Hematopoietic multipotent progenitor cell treated with erythropoietin and hydrocortisone succinate and interleukin-3 and kit ligand, for 4 days (in vitro differentiated cells): ENCODE measurements around the gene CANT1.

ENCODE experiments used
- DNase-seq: peaks from one replicate; pipeline ENCODE4 v3.0.0-alpha.2; 2015

Gene CANT1

DNA sequence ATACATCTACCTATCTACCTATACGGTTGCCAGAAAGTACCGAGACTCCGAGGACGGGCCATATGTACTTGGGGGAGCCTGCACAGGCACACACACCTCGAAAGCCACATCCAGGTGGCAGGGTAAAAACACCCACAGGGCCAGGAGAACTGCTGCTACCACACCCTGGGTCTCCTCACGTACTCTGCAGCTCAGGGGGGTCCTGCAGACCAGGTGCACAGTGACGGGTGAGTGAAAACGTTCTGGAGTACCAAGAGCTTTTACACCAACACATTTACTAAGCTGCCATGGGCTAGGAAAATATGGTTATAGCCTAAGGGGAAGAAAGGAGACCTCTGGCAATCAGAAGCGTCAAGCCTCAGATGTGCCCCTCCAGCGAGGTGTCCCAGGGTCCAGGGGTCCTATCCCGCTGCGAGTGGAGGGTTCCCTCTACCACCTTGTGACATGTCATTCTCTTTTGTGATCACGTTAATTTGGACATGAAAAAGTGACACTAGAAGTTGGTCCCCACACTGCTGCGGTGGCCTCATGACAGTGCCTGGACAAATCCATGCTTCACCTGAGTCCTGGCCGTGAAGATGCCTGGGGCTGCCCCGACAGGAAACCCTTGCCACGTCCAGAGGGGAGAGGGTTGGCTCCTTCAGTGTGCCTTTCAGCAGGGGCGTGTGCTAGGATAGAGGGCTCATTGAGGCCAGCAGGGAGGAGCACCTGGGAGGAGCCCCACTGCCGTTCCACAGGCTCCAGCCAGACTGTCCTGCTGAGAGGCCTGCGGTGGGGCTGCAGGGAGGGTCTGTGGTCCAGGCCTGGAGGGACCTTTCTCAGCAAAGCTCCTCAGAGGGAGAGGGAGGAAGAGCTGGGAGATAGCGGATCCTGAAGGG lies 1.8 kb downstream of the CANT1 start:
- no peak for DNase-seq

DNA sequence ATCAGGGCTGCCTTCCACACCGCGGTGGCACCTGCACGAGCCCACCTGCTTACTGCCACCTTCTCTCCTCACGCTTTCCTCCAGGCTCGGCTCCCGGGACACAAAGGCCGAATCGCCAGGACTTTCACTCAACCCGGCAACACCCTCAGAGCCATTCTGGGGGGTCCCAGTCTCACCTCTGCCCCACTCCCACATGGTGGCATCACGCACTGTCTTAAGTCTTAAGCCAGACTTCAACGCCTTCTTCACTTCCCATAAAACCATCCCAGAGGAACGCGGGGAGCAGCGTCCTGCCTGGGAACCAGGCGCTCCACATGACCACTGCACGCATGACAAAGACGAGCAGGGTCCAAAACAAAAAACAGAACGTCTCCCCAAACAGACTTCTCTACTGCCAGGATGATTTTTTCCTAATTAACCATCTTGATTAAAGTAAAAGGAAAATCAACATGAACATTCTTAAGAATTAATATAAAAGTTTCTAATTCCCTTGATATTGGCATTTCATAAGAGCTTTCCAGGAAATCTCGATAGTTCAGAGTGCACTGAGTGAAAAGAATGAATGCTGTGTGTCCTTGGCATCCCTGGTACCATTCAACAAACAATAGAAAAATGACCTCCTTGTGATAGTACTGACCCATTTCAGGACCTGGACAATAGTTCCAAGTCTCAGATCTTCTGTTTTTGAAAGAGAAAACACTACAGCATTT lies 2.6 kb downstream of the CANT1 start:
- DNase-seq: no peak

DNA sequence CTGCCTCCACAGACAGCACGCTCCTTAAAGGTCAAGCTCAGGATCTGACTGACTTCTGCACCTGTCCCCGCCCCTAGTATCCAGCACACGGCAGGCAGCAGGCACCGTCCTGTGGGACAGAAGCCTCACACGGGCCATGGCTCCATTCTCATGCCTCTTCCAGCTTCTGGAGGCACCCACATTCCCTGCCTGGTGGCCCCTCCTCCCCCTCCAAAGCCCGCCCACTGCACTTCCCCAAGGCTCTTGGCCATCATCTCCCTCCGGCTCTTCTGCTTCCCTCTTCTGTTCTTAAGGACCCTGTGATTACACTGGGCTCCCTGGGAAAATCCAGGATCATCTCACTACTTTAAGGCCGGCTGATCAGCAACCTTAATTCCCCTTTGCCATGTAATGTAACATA lies 3.5 kb downstream of the CANT1 start:
- no peak for DNase-seq

DNA sequence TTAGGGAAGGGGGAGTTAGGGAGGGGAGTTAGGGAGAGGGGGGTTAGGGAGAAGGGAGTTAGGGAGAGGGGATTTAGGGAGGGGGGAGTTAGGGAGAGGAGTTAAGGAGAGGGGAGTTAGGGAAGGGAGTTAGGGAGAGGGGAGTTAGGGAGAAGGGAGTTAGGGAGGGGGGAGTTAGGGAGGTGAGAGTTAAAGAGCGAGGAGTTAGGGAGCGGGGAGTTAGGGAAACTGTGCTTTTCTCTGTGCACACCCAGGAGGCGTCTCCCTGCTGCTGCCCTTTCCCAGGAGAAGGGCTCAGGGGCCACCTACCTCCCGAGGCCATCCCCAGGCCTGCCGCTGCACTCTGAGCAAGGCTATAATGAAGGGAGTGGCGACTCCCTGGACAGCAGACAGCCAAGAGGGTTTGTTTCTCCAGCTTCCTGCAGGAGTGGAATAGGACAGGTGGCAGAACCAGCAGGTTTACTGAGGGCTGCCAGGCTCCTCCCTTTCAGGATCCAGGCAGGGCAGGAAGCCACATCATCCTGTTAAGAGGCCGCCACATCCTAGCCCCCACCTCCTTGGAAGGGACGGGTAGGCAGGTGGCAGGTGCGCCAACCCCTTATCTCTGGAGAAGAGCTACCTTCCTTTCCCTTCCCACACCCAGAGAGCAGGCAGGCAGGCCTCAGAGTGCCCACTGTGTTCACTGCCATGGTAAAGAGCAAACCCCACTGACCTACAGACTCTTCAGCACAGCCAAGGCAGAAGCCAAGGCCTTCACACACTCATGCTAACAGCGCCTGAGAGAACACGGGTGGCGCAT lies 4.3 kb downstream of the CANT1 start:
- DNase-seq: no peak

DNA sequence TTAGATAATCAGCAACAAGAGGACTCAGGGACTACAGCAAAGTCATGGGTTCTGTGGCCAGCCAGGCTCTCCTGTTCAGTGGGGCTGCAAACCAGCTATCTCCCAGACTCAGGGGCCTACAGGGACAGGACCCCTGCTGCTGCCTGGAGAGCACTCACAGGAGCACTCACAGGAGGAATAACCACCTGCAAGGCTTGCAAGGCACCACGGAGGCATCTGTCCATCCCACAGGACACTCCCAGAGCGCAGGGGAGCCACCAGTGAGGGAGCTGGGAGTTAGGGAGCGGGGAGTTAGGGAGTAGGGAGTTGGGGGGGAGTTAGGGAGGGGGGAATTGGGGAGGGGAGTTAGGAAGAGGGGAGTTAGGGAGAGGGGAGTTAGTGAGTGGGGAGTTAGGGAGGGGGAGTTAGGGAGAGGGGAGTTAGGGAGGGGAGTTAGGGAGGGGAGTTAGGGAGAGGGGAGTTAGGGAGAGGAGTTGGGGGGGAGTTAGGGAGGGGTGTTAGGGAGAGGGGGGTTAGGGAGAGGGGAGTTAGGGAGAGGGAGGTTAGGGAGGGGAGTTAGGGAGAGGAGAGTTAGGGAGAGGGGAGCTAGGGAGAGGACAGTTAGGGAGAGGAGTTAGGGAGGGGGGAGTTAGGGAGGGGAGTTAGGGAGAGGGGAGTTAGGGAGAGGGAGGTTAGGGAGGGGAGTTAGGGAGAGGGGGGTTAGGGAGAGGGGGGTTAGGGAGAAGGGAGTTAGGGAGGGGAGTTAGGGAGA lies 5.7 kb downstream of the CANT1 start:
- DNase-seq: no peak

DNA sequence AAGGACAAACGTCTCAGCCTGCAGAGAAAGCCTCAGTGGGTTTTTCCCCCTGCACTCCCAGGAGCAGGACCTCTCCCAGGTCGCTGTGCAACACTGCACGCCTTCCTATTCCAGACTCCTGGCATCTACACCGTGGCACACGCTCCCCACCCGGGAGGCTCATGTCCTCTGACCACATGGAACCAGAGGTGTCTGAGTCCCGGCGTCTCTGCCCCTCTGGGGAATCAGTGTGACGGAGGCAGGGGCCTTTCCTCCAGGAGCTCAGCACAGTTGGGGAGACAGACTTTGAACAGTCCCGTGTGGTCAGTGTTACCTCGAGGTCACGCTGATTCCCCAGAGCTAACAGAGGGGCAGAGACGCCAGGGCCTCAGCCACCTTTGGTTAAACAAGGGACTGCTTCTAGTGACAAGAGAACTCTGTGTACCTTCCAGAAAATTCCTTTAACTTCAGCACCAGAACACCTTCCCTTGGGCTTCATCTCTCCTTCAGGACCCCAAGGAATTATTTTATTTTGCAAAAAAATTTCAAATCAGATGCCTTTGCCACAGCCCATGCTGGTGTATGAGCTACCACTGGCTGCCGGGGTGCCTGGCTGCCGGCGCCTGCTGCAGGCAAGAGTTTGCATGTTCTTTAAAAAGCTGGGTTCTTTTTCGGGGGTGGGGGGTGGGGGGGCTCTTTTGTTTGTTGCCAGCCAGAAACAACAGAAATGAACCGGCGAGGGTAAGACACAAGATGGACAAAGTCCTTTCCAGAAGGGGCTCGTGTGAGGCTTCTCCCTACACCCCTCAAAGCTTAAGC lies 6.6 kb downstream of the CANT1 start:
- DNase-seq: no peak

DNA sequence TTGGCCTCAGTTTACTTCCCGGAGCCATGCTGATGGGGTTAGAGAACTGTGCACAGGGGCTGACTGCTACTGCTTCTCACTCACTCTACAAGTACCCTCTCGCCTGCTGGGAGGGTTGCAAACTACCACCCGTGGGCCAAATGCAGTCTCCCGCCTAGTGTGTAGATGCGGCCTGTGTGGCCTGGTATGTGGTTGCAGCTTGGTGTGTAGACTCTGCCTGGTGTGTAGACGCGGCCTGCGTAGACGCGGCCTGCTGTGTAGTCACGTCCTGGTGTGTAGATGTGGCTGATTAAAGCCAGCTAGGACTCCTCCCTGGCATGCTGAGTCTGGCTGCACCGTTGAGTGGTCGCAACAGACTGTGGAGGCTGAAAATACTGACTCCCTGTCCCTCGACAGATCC lies 7.3 kb downstream of the CANT1 start:
- DNase-seq: no peak

DNA sequence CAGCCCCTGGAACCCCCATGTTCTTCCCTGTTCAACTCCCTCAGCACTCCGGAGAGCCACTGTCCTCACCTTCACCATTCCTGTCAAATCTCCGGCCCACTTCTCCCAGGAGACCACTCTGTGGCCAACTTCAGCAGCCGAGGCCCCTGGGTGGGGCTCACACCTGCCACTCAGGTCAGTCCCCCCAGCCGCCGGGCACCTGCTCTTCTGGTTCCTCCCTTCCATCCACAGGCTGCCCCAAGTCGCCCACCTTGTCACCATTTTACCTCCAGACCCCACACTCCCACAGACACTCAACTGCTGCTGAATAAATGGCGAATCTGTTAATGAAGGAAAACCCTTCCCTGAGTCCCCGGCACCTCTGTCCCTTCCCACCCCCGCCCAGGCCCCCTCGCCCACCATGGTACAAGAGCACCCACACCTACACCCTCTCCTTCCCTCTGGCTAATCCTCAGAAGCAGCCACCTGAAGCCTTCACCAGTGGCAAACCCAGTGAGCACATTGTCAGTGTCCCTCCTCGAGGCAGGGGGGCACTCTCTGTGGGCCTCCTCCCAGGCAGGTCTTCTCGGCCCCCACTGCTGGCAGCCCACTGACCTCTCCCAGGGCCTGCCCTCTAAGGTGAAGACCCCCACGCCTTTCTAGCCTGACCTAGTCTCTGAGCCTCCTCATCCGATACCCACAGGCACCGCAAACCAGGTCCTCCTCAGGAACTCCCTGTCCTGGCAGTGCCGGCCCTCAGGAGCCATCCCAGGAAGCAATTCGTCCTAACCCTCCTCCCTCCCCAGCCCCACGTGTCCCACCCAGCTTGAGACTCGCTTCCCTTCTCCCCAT lies 8.2 kb downstream of the CANT1 start:
- DNase-seq: no peak

DNA sequence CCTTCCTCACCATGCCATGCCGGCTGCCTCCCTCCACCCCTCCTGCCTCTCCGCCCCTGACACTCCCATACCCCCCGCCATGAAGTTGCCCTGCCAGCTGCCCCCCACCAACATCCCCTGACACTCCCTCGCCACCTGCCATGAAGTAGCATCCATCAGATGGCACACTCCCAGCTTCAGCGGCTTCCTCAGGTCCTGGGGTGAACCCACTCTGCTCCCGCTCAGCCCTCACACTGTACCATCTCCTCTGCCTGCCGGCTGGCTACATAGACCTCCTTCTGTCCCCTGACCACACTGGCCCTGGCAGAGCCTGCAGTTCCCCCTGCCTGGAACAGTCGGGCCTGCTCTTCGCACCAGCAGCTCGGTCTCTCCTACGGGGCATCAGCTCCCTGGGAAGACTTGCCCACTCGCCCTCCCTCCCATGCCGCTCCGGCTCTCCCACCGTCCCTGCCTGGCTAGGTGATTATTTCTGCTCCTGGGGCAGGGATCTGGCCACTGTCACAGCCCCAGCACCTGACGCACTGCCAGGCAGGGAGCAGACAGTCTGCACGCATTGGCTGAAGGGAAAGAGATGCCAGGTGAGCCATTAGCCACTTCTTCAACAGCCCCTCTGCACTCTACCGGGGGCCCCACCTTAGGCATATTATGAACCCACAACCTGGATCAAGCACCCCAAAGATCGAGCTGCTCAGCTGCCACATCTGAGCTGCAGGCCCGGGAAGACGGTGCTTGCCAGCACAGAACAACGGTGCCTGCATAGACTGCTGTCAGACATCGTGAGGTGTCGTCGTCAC lies 9.0 kb downstream of the CANT1 start:
- DNase-seq: no peak

DNA sequence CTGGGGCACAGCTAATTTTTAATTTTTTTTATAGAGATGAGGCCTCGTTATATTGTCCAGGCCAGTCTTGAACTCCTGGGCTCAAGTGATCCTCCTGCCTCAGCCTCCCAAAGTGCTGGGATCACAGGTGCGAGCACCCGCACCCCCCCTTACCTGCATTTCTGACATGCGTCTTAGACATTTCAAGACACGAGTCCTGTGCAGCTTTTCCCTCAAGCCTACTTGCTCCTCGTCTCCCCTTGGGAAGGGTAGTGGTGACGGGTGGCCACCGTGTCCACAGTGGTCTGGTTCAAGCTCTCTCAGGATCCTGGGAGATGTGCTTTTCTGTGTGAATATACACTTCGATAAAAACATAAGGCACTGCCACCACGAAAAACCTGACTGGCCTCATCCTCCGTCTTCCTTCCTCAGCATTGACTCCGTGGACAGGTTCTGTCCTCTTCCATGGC lies 9.6 kb downstream of the CANT1 start:
- DNase-seq: no peak

DNA sequence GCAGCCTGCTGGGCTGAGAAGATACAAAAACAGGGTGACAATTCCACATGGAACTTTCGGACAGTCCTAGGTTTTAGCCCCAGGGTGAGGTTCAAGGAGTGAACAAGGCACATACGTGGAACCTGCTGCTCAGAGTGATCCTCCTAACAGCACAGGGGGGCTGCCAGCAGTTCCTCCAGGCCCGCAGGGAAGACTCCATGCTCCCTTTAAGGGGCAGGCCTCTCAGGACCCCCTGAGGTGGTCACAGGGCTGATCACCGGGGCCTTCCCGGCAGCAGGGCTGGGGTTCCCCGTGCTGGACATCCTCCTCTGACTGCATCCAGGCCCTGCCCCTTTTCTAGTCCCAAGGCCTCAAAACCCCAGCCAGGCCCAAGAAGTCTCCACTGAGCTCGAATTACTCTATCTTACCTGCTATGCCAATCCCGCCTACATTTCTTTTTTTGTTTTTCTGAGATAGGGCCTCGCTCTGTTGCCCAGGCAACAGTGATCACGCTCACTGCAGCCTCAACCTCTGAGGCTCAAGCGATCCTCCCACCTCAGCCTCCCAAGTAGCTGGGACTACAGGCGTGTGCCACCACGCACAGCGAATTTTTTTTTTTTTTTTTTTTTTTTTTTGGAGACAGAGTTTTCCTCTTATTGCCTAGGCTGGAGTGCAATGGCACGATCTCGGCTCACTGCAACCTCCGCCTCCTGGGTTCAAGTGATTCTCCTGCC lies 10.4 kb downstream of the CANT1 start:
- DNase-seq: no peak

DNA sequence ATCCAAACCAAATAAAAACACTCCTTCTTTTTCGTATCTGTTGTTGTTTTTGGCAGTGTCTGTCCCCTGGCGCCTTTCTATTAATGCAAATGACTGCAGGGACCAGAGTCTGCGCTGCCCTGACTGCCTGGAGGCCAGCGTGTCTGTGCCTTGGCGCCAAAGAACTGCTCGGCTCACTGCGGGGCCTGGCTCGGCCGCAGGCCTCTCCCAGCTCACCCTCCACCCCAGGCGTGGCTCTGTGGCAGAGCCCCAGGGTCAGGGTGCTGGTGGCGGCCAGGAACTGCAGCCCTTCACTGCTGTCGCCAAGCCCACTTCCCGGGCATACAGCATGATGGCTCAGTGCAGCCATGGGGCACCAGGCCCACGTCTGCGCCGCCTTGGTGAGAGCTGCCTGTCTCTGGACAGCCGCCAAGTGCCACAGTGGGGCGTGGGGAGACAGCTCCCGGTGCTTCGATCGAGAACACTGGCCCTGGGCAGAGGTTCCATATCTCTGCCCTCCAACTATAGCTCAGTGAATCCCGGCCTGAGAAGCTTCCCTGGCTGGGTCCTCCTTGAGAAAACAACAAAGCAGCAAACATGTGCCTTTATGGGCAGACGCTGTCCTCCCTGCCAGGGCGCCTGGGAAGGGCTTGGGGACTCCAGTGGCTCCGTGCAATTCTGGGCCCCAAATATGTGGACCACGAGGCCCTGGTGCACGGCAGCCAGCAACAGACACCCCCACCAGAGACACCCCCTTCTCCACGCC lies 11.1 kb downstream of the CANT1 start:
- DNase-seq: no peak

DNA sequence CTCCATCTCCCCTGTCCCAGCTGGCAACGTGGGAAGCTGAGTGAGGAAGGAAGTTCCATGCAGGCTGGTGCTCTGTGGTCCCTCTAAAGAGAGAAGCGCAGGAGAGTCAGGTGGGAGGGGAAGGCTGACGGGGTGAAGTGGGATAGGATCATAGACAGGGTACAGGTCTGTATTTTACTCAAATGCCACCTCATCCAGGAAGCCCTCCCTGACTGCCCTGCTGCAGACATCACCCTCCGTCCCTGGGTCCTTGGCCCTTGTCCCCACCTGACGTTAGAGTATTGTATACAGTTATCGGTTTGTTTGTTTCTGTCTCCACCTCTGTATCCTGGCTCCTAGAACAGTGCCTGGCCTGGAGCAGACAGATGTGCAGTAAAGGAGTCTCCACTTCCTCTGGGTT lies 11.7 kb downstream of the CANT1 start:
- no peak for DNase-seq

DNA sequence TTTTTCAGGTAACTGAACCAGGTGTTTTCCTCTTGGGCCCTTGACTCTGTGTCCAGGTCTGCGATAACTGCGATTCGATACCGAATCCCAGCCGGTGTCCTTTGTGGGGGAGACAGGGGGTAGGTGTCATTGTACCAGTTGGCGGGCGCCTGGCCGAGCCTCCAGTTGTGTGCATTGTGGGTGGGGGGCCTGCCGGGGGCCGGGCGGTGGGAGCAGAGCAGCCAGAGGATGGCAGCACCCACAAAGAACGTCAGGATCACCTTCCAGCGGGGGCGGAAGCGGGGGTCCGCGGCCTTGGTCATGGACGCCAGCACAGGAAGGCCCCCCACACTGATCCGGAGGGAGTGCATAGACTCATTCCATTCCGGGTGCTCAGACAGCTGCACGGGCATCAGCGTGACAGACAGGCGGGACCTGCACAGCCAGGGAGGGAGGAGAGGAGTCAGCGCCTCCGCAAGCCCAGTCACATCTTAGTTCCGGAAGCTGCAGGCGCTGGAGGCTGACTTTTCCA lies 12.3 kb downstream of the CANT1 start:
- DNase-seq: no peak

DNA sequence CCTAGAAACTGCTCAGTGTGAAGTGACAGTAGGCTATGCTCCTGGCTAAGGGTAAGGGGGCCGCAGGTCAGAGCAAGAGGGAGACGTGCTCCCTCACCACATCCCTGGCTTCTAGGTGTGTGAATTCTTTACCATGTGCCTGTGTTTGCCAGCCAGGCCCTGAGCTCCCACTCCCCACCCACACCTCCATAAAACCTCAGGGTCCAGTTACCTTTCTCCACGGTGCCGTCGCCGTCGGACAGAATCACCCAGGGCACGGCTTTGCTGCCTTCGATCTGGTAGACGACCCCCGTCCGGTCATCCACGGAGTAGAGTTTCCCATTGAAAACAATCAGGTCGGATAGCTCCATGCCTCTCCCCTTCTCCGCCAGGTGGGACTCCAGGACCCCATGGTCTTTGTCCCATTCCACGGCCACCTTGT lies 12.8 kb downstream of the CANT1 start:
- no peak for DNase-seq

DNA sequence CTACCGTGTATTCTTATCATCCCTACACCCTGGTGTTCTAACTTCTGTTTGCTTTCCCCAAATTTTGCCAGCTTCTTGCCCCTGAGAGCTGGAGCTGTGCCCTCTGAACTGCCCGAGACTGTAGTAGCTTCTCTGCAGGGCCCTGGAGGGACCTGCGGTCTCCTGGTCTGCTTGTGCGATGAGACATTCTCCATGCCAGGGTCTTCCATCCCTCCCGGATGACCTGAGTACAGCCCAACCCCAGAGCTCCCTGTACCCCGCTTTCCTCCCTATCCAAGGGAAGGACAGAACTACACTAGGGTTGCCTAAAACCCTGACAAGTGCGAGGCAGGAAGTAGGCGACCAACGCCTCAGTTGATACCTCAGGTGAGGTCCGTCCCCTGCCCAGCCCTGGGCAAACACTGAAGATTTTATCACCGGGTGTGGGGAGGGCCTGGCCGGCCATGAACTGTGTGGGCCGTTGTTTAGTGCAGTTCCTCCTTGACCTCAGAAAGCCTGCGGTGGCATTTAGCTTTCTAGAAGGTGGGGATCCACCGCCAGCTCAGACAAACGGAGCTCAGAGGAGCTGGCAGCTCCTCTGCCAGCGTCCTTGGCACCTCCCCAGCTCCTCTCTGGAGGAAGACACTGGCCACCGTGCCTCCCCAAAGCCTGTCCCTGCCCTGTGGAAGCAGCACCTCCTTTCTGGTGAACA lies 13.7 kb downstream of the CANT1 start:
- DNase-seq: no peak

DNA sequence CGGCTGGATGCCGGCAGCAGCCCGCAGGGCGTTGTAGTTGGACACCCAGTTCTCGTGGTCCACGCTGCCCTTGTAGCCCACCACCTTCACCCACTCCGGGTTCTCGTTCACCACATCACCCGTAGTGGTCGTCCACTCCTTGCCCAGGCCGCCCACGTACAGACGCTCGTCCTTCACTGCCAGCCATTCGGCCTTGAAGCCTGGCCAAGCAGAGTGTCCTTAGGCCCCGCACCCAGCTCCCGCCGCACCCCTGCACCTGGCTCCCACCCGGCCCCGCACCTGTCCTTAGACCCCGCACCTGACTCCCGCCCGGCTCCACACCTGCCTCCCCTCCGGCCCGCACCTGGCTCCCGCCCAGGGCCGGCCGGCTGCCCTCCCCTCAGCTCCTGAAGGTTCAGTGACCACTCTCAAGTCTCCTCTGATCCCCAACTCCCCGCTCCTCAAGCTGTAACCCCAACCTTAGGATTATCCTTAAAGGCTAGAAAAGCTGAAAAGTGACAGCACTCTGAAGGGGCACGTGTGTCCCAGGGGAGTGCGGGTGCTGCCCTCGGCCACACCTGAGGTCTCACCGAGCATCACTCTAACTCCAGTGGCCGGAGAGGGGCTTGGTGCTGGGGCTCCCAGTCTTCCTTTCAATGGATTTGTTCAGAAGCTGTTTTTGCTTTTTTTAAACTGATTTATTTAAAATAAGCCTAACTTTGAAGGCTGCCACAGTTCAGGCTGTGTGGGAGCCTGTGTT lies 14.4 kb downstream of the CANT1 start:
- DNase-seq: no peak
